HG02981 (cell line): Measurements from ENCODE around the gene PRSS57.

Experiments used
- ATAC-seq: cut with Tn5 transposase; IDR thresholded peaks from one replicate; pipeline ENCODE4 v1.9.1; 2021; ENCODE audit warnings: mild to moderate bottlenecking, moderate library complexity; ENCODE audit not compliant: unreplicated experiment

The PRSS57 gene

DNA sequence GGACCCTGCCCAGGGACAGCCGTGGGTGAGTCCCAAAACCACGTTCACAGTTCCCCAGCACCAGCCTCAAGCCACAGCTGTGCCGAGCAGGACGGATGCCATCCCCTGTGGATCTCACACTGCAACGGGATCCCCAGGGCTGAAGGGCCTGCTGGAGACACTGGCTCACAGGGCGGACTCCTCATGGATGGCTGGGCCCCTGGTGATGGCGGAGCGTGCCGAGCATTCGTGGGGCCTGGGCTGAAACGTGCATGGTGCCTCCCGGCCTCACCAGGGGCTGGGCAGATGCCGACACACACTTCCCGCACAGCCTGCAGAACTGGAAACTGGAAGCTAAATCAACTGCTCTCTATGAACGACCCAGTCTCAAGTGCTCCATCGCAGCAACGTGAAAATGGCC lies 41.8 kb downstream of the PRSS57 start:
- no peak for ATAC-seq

DNA sequence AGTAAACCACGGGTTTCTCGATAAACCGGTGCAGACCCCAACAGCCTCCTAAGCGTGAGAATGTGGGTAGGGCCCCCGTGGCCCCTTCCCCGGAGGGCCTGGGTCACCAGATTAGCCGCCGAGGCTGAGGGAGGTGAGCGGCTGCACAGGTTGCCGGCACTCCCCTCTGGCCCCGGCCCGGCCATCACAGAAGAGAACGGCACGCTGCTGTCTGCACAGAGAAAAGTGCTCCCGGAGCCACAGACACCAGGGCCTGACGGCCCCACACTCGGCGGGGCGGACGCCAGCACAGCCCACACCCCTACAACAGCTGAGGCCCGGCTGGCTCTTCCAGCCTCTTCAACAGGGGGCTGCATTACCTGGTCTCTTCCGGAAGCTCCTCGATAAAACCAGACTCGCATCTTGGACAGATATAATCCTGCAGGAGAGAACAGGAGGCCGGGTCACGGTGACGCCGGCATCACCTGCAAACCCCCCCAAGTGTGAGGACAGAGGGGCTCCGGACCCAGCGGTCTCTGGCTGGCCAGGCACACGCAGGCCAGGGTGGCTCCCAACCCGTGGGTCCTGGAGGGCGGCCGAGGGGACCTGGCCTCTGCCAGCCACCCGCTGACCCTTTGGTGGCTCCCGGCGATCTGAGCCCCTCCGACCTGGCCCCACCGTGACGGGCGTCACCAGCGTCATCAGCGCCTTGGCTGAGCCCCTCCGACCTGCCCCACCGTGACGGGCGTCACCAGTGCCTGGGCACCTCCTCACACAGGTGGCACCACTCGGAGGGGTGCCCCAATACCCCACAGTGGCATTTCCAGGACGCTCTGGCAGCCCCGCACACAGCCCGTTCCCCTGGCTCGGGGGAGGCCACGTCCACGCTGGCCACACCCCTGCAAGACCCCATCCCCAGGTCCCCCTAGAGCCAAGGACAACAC lies 42.5 kb downstream of the PRSS57 start:
- no peak for ATAC-seq

DNA sequence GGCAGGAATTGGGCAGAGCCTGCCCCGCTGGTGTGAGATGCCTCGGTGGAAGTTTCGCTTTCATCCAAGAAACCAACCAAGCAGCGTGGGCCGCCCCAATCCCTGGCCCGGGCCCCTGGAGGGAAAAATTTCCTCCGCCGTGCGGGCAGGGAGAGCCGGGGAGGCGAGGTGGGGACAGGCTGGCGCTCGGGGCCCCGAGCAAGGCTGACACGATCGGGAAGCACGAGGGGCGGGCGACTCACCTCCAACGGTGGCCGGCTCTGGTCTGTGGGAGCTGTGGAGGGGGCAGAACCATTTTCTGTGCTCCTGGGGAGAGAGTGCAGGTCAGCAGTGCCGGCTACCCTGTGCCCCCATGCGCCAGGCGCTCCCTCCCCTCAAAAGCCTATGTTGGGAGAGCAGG lies 43.3 kb downstream of the PRSS57 start:
- no peak for ATAC-seq

DNA sequence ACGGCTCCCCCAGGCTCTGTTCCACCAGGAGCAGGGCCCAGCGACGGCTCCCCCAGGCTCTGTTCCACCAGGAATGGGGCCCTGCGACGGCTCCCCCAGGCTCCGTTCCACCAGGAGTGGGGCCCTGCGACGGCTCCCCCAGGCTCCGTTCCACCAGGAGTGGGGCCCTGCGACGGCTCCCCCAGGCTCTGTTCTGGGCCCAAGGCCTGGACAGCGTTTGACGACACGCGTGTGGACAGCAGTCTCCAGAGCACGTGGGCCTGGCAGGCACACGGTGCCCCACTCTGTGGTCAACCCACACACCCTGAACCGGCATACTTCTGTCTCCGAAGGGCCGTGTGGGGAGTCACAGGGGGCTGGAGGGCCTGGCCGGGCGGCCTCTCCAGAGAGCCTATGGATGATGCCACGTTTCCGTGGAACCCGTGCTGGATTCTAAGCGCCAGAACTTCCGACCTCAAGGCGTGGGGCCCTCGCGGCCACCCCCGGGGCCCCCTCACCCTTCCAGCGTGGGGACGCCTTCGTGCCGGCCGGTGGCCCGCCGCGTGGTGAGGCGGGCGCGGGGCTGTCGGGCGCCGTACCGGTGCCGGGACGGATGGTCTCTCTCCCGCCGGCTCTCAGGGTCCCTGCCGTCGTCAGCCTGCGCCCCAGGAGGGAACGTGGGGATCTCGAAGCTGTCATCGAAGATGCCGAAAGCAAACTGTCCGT lies 44.0 kb downstream of the PRSS57 start:
- ATAC-seq = no peak

DNA sequence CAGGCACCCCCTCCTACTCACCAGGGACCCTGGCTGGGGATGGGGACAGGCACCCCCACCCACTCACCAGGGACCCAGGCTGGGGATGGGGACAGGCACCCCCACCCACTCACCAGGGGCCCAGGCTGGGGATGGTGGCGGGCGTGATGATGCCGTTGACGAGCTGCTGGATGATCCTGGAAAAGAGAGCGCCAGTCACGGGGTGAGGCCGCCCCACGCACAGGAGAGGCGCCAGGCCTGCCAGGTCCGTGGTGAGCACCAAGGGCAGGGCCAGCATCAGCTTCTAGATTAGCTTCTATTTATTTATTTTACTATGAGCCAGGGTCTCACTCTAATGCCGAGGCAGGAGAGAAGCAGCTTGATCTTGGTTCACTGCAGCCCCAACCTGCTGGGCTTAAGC lies 45.1 kb downstream of the PRSS57 start:
- ATAC-seq = no peak

DNA sequence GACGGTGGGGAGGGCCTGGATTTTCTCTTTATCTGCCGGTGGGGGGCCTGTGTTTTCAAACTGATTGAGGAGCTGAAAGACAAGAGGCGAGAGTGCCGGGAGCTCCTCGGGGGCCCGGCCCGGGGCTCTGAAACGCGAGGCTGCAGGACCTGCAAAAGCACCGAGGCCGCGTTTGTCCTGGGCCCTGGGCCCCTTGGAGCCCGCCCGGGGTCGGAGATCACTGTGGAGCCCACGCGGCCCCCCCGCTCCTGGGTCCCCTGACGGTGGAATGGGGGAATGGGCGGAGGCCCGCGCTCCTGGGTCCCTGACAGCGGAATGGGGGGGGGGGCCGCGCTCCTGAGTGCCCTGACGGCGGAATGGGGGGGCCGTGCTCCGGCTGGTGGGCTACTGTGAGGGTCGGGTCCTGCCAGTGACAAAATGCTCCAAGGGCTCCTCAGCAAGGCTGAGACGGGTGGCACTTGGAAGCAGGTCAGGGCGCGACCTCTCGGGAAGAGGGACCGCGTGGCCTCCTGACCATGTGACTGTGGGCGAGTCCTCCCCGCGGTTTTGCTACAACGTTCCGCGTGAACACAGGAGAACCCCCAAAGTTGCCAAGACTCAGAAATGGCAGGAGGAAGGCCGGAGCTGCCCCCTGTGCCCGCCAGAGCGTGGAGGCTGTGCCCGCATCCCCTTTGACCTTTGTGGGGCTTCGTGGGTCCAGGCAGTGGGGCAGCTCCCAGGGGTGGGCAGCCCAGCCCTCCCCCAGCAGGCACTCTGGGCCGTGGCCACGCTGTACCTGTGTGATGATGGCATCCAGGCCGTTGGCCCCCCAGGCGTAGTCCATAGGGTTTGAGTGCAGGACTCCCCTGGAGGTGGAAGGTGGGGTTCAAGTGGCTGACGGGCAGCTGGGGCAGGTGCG lies 46.1 kb downstream of the PRSS57 start:
- ATAC-seq = no peak

DNA sequence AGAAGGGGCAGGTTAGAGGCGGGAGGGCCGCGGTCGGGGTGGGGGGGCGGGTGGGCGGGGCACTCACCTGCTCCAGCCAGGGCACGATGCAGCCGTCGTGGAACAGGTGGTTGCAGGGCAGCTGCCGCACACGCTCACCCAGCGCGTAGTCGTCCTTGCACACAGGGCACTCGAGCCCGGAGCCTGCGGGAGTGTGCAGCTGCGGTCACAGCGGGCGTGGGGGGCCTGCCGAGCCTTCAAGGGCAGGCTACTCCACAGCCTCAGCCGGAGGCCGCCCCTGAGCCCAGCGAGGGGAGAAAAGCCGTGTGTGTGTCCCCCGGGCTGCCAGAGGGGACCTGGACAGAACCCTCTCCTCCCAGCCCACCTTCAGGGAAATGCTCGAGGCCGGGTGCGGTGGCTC lies 46.9 kb downstream of the PRSS57 start:
- ATAC-seq = no peak

DNA sequence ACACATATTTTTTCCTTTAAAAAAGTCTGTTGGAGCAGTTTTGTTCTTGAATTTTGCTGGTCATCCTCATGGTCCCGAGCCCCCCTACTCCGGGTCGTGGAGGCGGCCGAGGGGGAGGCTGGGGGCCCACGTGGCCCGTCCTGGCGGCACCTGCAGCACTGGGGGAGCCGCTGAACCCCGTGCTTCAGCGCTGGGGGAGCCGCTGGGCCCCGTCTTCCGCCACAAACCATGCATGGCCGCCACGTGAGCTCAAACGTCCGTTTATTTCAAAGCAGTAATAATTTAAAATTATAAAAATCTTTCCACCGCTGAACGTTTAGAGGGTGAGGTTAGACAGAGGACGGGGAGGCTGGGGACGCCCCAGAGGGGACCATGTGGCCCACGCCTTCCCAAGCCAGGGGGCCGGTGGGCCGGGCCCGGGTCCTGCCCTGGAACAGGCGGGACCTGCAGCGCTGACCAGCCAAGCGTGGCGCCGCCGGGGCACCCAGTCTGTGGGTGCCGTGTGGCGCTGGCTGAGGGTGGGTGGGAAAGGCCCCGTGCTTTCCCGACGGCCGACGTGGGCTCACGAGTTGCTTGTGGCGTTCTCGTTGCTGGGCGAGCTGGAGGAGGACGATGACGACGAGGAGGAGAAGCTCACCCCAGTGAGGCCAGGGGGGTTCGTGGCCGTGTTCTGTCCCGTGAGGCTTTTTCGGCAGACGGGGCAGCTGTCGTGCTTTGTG lies 47.5 kb downstream of the PRSS57 start:
- ATAC-seq = no peak

DNA sequence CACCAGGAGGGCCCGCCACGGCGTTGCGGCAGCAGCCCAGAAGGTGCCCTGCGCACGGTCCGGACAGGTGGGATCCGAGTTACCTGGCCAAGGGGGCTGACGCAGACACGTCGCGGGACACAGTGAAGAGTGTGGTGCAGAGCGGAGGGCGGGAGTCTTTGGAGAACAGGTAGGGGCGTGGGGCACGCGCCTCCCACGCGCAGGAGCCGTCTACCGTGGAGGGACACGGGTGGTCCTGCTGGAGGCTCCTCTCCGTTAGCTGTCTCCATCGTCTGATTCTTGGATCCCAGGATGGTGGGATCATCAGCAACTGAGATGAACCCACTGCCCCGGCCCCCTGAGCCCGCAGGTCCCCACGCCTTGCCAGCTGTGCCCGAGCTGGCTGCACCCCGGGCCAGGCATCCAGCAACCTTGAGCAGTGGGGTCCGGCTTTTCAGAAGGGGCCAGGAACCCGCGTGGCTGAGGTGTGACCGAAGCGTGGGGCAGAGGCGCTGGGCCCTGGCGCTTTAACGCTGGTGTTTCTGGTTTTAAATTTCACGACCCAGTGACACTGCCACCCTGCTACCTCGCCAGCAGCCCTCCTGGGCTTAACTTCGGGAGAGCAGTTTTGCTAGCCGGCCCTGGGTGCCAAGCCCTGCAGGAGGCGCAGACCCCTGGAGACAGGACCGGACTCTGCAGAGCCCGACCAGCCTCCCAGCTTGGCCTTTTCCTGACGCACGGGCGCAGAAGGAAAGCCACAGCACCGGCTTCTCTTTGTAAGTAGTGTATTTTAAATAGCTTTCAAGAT lies 48.3 kb downstream of the PRSS57 start:
- ATAC-seq = no peak

DNA sequence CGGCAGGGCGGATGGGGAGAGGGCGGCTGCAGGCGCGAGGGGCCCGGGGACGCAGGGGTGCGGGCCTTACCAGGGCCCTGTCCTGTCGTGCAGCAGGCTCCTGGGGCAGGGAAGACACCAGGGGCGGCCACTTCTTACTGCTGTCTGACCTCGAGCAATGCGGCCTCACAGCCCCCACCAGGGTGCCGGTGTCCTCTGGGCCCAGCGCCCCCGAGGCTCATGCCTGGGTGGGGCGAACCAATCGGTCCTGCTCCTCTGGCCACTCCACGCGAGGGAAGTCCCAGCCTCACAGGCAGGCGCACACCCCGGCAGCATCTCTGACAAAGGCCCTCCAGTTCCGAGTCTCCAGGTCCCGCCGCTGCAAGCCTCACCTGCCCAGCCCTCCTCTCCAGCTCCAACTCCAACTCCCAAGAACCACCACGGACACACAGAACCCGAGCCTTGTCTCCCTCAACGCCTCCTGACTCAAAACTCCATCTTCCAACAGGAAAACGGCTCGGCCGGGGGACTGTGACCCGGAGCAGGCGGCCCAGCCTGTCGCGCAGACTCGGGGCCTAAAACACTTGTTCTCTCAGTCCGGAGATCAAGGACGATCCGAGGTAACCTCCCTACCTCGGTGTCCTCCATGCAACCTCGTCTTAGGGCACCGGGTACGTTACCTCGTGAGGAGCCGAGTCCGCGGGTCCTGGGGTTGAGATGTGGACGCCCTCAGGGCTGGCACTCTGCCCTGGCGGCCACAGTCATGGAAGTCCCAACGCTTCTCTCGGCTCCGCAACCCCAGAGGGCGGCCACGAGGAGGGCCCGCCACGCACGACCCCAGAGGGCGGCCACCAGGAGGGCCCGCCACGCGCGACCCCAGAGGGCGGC lies 49.1 kb downstream of the PRSS57 start:
- no peak for ATAC-seq

DNA sequence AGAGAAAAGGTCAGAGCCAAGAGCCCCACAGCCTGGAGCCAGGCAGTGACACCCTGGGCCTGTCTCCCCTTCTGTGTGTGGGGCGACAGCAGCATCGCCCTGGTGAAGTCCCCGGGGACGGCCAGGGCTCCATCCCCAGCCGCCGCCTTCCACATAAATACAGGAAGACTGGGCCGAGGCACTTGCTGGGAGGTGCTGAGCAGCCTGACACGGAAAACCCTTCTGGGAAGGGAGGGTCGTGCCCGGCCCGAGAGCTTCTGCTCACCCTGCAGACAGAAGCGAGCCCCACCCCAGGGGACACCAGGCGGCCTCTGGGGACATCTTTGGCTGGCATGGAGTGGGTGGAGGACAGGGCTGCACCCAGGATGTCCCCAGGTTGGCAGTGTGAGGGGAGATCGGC lies 50.5 kb downstream of the PRSS57 start:
- no peak for ATAC-seq

DNA sequence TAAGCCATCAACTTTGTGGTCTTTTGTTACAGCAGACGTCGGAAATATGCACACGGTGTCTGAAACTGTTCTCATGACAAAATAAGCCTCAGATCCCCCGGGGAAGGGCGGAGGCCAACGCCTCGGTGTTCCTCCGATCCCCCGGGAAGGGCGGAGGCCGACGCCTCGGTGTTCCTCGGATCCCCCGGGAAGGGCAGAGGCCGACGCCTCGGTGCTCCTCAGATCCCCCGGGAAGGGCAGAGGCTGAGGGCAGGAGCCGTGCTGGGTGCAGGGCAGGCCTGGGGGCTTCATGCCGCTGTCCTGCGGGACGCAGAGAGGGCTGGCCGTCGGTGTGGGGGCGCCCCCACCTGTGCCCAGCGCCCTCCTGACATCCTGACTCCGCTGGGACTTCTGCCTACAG lies 50.9 kb downstream of the PRSS57 start:
- ATAC-seq = no peak

DNA sequence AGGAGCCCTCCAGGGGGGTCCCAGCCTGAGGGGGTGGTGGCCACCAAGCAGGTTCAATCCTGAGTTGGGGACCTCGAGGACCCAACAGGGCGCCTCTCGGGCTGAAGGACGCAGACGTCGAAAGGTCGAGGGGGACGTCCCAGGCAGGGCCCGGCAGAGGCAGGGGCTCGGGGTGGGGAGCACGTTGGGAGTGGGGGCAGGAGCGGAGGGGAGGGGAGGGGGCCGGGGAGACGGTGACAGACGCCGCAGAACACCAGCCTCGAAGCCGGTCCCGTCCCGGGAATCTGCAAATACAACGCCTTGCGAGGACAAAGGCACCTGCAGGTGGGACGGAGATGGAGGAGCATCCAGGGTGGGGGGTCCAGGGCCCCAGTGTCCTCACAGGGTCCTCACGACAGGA lies 51.5 kb downstream of the PRSS57 start:
- no peak for ATAC-seq

DNA sequence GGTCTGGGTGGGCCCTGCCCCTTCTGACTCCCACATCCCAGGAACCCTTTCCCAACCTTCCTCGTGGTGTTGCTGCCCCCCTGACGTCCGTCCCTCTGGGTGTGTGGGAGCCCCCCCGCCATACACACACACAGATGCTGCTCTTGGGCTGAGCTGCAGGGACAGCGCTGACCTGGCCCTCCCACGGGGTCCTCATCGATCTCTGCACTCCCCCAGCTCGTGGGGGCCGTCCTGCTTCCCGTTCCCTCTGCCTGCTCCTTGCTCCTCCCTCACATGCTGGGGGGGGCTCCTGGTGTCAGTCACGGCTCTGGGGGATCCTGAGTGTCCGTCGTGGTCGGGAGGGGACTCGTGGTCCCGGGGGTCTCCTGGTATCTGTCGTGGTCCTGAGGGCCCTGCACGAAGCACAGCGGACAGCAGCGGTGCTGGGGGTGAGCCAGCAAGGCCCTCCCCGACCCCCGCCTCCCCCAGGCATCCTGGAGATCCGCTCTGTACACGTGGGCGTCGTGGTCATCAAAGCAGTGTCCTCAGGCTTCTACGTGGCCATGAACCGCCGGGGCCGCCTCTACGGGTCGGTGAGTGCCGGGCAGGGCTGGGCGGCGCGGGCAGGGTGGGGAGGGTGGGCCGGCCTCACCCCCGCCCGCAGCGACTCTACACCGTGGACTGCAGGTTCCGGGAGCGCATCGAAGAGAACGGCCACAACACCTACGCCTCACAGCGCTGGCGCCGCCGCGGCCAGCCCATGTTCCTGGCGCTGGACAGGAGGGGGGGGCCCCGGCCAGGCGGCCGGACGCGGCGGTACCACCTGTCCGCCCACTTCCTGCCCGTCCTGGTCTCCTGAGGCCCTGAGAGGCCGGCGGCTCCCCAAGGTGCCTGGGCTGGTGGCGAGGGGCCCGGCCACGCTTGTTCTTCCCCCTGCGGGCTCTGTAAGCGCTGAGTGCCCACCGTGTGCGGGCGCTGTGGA lies 52.2 kb downstream of the PRSS57 start:
- ATAC-seq = no peak

DNA sequence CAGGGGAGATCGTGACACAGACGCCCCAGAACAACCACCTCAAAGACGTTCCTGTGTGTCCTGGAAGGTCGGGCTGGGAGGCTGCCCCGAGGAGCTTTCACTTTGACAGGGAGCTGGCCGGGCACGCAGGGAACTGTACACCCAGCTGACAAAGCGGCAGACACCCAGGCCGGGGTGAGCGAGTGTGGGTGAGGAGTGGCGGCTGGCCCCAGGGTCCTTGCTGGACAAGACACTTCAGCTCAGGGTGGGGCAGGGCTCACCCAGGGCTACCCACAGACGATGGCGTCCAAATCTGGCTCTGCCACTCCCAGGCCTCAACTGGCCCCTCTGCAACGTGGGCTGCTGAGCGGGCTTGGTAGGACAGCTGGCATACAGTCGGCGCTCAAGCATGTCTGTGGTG lies 53.5 kb downstream of the PRSS57 start:
- ATAC-seq = no peak

DNA sequence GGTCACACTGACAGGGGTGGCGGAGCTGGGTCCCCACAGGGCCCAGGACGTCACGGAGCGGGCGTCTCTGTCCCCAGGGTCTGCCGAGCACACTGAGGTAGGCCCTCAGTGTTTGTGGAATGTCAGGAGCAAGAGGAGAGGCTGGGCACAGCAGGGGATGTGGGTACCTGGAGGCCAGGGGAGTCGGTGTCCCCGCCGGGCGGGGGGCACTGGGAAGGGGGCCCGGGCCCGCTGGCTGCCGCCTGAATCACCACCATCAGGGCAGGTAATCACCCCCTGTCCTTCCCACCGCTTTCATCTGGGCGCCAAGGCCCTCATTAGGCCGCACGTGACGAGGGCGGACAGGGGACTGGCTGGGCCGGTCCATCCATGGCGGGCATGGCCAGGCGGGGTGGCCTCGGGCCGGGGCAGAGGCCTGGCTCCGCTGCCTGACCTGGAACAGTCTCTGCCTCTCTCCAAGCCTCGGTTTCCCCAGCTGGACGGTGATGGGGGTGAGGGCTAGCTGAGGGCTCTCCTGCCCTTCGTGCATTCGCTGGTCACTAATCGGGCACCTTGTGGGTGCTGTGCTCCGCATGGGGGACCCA lies 54.6 kb downstream of the PRSS57 start:
- ATAC-seq = no peak

DNA sequence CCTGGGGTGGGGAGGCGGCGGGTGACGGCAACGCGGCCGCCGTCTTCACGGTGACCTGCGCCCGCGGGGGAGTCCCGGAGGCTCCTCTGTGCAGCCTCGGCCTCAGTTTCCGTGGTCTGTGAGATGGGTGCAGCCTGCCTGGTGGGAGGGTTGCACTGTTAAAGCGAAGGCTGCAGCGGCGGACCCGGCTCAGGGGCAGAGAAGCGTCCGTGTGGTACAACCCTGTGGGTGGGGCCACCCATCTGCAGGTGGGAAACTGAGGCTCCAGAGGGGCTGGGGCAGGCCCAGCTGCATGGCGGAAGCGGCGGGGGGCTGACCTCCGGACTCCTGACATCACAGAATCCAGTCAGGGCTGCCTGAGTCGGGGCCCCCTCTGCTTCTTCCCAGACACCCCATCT lies 55.1 kb downstream of the PRSS57 start:
- ATAC-seq = no peak
